H9 (cell line): ENCODE results near the gene ACOT6. TPM values are rescaled to one million over a fixed set of nuclear protein-coding genes. Genes with fewer than 3 reads are reported as not detected.

Experiments
- DNase-seq: peaks from one replicate; pipeline ENCODE4 v3.0.0-alpha.2; 2017
- H2AFZ ChIP-seq: one replicate; pipeline ENCODE4 v1.6.1; 2013; ENCODE audit warnings: mild to moderate bottlenecking, low read length, control low read depth, moderate library complexity
- H2AK5ac ChIP-seq: 2 replicates; pipeline ENCODE4 v1.6.1; 2013; ENCODE audit warnings: low read length, control low read depth, mixed read lengths; ENCODE audit not compliant: insufficient read length
- H2BK120ac ChIP-seq: one replicate; pipeline ENCODE4 v1.6.1; 2013; ENCODE audit warnings: low read depth, mild to moderate bottlenecking, low read length, control low read depth, inconsistent platforms; ENCODE audit not compliant: poor library complexity, severe bottlenecking
- H2BK12ac ChIP-seq: 2 replicates; pipeline ENCODE4 v1.6.1; 2013; ENCODE audit warnings: low read length, control low read depth, mixed read lengths, low read depth; ENCODE audit not compliant: insufficient read length
- H2BK15ac ChIP-seq: 2 replicates; pipeline ENCODE4 v1.6.1; 2013; ENCODE audit warnings: low read depth, low read length, control low read depth
- H2BK20ac ChIP-seq: one replicate; pipeline ENCODE4 v1.6.1; 2013; ENCODE audit warnings: low read depth, mild to moderate bottlenecking, low read length, control low read depth, inconsistent platforms; ENCODE audit not compliant: poor library complexity, severe bottlenecking
- H2BK5ac ChIP-seq: 2 replicates; pipeline ENCODE4 v1.6.1; 2013; ENCODE audit warnings: low read length, control low read depth, mixed read lengths; ENCODE audit not compliant: insufficient read length
- H3K14ac ChIP-seq: 2 replicates; pipeline ENCODE4 v1.6.1; 2013; ENCODE audit warnings: low read length, control low read depth; ENCODE audit not compliant: insufficient read depth
- H3K18ac ChIP-seq: 2 replicates; pipeline ENCODE4 v1.6.1; 2013; ENCODE audit warnings: low read depth, mild to moderate bottlenecking, mixed read lengths, low read length, control low read depth; ENCODE audit not compliant: insufficient read length
- H3K23ac ChIP-seq: 2 replicates; pipeline ENCODE4 v1.6.1; 2013; ENCODE audit warnings: low read length, control low read depth, mixed read lengths, low read depth; ENCODE audit not compliant: insufficient read length
- H3K23me2 ChIP-seq: 2 replicates; pipeline ENCODE4 v1.6.1; 2013; ENCODE audit warnings: low read depth, mild to moderate bottlenecking, mixed read lengths, low read length, control low read depth; ENCODE audit not compliant: insufficient read length, poor library complexity, severe bottlenecking
- H3K27ac ChIP-seq: 2 replicates; pipeline ENCODE4 v1.5.1; 2013; ENCODE audit warnings: low read length, control low read depth, mixed read lengths, low read depth; ENCODE audit not compliant: insufficient read length
- H3K27me3 ChIP-seq: 2 replicates; pipeline ENCODE4 v1.6.1; 2013; ENCODE audit warnings: low read length, control low read depth, inconsistent platforms; ENCODE audit not compliant: insufficient read depth
- H3K4ac ChIP-seq: 2 replicates; pipeline ENCODE4 v1.6.1; 2013; ENCODE audit warnings: low read depth, mild to moderate bottlenecking, control low read depth, inconsistent platforms, low read length, moderate library complexity
- H3K4me1 ChIP-seq: 2 replicates; pipeline ENCODE4 v1.6.1; 2013; ENCODE audit warnings: low read length, control low read depth, inconsistent platforms; ENCODE audit not compliant: insufficient read depth
- H3K4me2 ChIP-seq: 2 replicates; pipeline ENCODE4 v1.6.1; 2013; ENCODE audit warnings: low read length, control low read depth, mixed read lengths; ENCODE audit not compliant: insufficient read length, insufficient read depth
- H3K56ac ChIP-seq: 2 replicates; pipeline ENCODE4 v1.6.1; 2013; ENCODE audit warnings: low read depth, mild to moderate bottlenecking, mixed read lengths, low read length, control low read depth; ENCODE audit not compliant: insufficient read length
- H3K79me1 ChIP-seq: 2 replicates; pipeline ENCODE4 v1.6.1; 2013; ENCODE audit warnings: low read depth, mild to moderate bottlenecking, moderate library complexity, low read length, control low read depth, inconsistent platforms; ENCODE audit not compliant: insufficient read depth, poor library complexity, severe bottlenecking
- H3K79me2 ChIP-seq: 2 replicates; pipeline ENCODE4 v1.6.1; 2013; ENCODE audit warnings: low read length, control low read depth, inconsistent platforms; ENCODE audit not compliant: insufficient read depth
- H3K9ac ChIP-seq: 2 replicates; pipeline ENCODE4 v1.6.1; 2013; ENCODE audit warnings: low read length, control low read depth, mixed read lengths; ENCODE audit not compliant: insufficient read length; ENCODE audit errors: extremely low read depth
- H3K9me3 ChIP-seq: one replicate; pipeline ENCODE4 v1.6.1; 2013; ENCODE audit warnings: low read depth, low read length, inconsistent platforms; ENCODE audit not compliant: control insufficient read depth
- H3T11ph ChIP-seq: one replicate; pipeline ENCODE4 v1.6.1; 2013; ENCODE audit warnings: mild to moderate bottlenecking, low read length, control low read depth, inconsistent platforms
- H4K20me1 ChIP-seq: one replicate; pipeline ENCODE4 v1.6.1; 2013; ENCODE audit not compliant: control insufficient read depth, insufficient read length, insufficient read depth
- H4K5ac ChIP-seq: 2 replicates; pipeline ENCODE4 v1.6.1; 2013; ENCODE audit warnings: low read depth, mild to moderate bottlenecking, mixed read lengths, low read length, control low read depth; ENCODE audit not compliant: insufficient read length
- H4K8ac ChIP-seq: replicated peaks from 2 replicates; pipeline ENCODE4 v1.6.1; 2013; ENCODE audit warnings: low read length, control low read depth, mixed read lengths, low read depth; ENCODE audit not compliant: insufficient read length
- H4K91ac ChIP-seq: 2 replicates; pipeline ENCODE4 v1.6.1; 2013; ENCODE audit warnings: low read depth, mild to moderate bottlenecking, moderate library complexity, mixed read lengths, low read length, control low read depth; ENCODE audit not compliant: insufficient read length
- H3K27ac Mint-ChIP-seq, 3 experiments: 2 replicates in 2 of 3; 3 replicates in 1 of 3; pipeline ENCODE4 v1.8.0; 2020 to 2021; ENCODE audit warnings: mixed read lengths in 3 of 3, mild to moderate bottlenecking in 1 of 3, moderate library complexity in 1 of 3
- H3K27me3 Mint-ChIP-seq: 2 replicates; pipeline ENCODE4 v1.8.0; 2021; ENCODE audit warnings: low read depth, mild to moderate bottlenecking, moderate library complexity, mixed read lengths
- H3K36me3 Mint-ChIP-seq, 3 experiments: 2 replicates in 2 of 3; 3 replicates in 1 of 3; pipeline ENCODE4 v1.8.0; 2020 to 2021; ENCODE audit warnings: low read depth in 3 of 3, mixed read lengths in 3 of 3; ENCODE audit not compliant: insufficient read depth in 1 of 3
- H3K4me1 Mint-ChIP-seq, 2 experiments: 2 replicates each; pipeline ENCODE4 v1.8.0; 2020; ENCODE audit warnings: mixed read lengths in 2 of 2
- H3K4me3 Mint-ChIP-seq, 2 experiments: 2 replicates in 1 of 2; 3 replicates in 1 of 2; pipeline ENCODE4 v1.8.0; 2020 to 2021; ENCODE audit warnings: mild to moderate bottlenecking in 2 of 2, mixed read lengths in 2 of 2, moderate library complexity in 1 of 2
- H3K9me3 Mint-ChIP-seq, 2 experiments: 2 replicates in 1 of 2; 3 replicates in 1 of 2; pipeline ENCODE4 v1.8.0; 2020; ENCODE audit warnings: mild to moderate bottlenecking in 2 of 2, mixed read lengths in 2 of 2, moderate library complexity in 1 of 2
- CTCF ChIP-seq: fragments of 200-600 bp; sonication (generic); conservative IDR thresholded peaks from 3 replicates; pipeline ENCODE4 v1.8.0; 2021; ENCODE audit warnings: antibody characterized with exemption, mild to moderate bottlenecking
- WGBS: extraction: QIAGEN DNeasy Blood & Tissue Kit; methylation state at CpG from one replicate; pipeline ENCODE4 v1.1.7; 2013; ENCODE audit warnings: missing lambda C conversion rate, low lambda C conversion rate, mixed read lengths; ENCODE audit not compliant: insufficient read length; ENCODE audit errors: extremely low coverage; 5-methylcytosine and 5-hydroxymethylcytosine counted together
- total RNA-seq: library from RNA; stranded (reverse); gene quantifications from 2 replicates; pipeline ENCODE4 v1.2.1, GENCODE V29; 2021

Gene ACOT6
- total RNA-seq, 1 experiment from 2014 or later, result not detected

DNA sequence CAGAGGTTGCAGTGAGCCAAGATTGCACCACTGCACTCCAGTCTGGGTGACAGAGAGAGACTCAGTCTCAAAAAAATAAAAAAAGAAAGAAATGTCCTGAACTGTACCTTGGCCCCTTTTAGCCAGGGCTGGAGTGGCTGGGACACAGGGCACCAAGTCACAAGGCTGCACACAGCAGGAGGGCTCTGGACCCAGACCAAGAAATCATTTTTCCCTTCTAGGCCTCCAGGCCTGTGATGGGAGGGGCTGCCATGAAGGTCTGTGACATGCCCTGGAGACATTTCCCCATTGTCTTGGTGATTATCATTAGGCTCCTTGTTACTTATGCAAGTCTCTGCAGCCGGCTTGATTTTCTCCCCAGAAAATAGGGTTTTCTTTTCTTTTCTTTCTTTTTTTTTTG is 5.1 kb upstream of the ACOT6 start:
- Histone ChIP-seq H2AFZ (no peak overlapping the region), H2BK15ac (no peak overlapping the region), H4K8ac (no peak overlapping the region), H3K79me1 (no peaks in the 10 kb centered on the region), H3K4me1 (no peaks in the 10 kb centered on the region), H3K9me3 (no peaks in the 10 kb centered on the region), H3K23me2 (no peaks in the 10 kb centered on the region), H3K18ac (no peak overlapping the region), H3K9ac (no peak overlapping the region), H2BK12ac (no peak overlapping the region), H3K56ac (no peak overlapping the region), H3K14ac (no peak overlapping the region), H4K5ac (no peak overlapping the region), H3K27ac (no peak overlapping the region), H2AK5ac (no peak overlapping the region), H2BK20ac (no peak overlapping the region), H3K27me3 (no peaks in the 10 kb centered on the region), H3K23ac (no peak overlapping the region), H2BK5ac (no peak overlapping the region), H3T11ph (no peak overlapping the region), H3K4ac (no peak overlapping the region), H2BK120ac (no peak overlapping the region), H3K4me2 (no peak overlapping the region), H4K91ac (no peak overlapping the region), H3K79me2 (no peaks in the 10 kb centered on the region), H4K20me1 (no peaks in the 10 kb centered on the region)
- H3K9me3 Mint-ChIP-seq, result peaks cover 28 to 31% of the 10 kb centered on the region in 2 experiments
- H3K4me3 Mint-ChIP-seq, result no peak overlapping the region
- peaks cover 15 to 26% (median 25%) of the 10 kb centered on the region in 3 experiments for H3K36me3 Mint-ChIP-seq
- TF ChIP-seq CTCF, result no peak
- peaks cover 0 to 2% of the 10 kb centered on the region in 2 experiments; a peak in 1 of 4 replicates for H3K4me1 Mint-ChIP-seq
- no CpG with 5 or more reads among the region's 1 CpG for WGBS
- no peak overlapping the region for H3K27ac Mint-ChIP-seq
- no peak for DNase-seq
- peaks cover 6% of the 10 kb centered on the region for H3K27me3 Mint-ChIP-seq
